Measurements from ENCODE around the gene VASP. TPM values are rescaled to one million over a fixed set of nuclear protein-coding genes. Genes with fewer than 3 reads are reported as not detected.

Gene VASP
- total RNA-seq, 2 donors from 2014 or later, result 236 to 261 TPM

DNA sequence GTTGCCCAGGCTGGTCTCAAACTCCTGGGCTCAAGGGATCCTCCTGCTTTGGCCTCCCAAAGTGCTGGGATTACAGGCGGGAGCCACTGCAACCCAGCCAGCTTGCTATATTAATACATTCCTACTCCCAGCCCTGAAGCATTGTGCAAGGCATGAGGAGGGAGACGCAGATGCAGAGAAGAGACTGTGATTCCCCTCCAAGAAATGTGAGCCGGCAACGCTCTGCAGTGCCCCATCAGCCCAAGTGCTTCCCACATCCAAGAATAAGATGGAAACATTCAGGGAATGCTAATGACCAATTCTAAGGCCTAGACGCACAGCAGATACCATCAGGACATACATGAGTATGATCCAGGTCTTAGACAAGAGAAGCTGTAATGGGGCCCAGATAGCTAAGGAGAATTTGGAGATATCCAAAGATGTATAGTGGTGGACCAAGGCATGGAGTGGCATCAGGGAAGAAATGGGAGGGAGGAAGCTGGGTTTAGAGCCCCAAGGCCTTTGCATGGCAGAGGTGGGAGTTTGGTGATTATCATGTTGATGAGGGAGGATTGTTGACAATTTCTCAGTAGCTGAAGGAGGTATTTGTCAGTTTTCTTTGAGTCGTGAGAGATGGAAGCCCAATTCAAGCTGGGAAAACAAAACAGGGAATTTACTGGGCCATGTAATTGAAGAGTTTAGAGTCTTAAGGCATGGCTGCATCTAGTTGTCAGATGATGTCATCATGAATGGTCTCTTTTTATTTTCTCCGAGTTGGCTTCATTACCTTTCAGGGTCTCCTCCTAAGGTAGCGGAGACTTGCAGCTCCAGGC is 6.2 kb upstream of the VASP start:
- TF ChIP-seq, protein P1, sequence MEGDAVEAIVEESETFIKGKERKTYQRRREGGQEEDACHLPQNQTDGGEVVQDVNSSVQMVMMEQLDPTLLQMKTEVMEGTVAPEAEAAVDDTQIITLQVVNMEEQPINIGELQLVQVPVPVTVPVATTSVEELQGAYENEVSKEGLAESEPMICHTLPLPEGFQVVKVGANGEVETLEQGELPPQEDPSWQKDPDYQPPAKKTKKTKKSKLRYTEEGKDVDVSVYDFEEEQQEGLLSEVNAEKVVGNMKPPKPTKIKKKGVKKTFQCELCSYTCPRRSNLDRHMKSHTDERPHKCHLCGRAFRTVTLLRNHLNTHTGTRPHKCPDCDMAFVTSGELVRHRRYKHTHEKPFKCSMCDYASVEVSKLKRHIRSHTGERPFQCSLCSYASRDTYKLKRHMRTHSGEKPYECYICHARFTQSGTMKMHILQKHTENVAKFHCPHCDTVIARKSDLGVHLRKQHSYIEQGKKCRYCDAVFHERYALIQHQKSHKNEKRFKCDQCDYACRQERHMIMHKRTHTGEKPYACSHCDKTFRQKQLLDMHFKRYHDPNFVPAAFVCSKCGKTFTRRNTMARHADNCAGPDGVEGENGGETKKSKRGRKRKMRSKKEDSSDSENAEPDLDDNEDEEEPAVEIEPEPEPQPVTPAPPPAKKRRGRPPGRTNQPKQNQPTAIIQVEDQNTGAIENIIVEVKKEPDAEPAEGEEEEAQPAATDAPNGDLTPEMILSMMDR (IDR thresholded peaks at IDR 0.05), result no peak

DNA sequence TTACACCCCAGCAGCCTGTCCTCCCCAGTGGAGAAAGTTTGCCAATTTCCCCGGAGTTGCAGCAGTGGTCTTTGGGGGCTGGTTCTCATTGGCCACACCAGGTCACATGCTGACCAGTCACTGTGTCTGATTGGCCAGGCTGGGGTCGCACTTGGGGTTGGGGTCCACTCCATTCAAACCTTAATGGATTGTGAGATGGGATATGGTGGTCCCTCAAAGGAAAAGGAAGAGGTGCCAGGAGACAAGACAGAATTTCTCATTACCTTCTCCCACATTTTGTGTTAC is 5.6 kb upstream of the VASP start:
- no peak overlapping the region for H3K9ac ChIP-seq (ENCODE audit: low read depth in 2 of 2, low read length in 2 of 2)
- no peaks in the 10 kb centered on the region for H3K36me3 ChIP-seq
- DNase-seq, result no peak
- H3K4me1 ChIP-seq, result peaks cover 14% of the 10 kb centered on the region
- H3K27ac ChIP-seq, result no peak overlapping the region
- intact Hi-C loops (cut with DNase I), result no loop called here
- TF ChIP-seq, protein P1 (IDR thresholded peaks at IDR 0.05), result no peak
- H3K4me3 ChIP-seq, result no peak overlapping the region
- H3K9me3 ChIP-seq, result no peaks in the 10 kb centered on the region
- H3K27me3 ChIP-seq, result peaks cover 17% of the 10 kb centered on the region

More for the DNA sequence above, 6.2 kb upstream of the VASP start:
- intact Hi-C loops (cut with DNase I), result no loop called here
- no peak overlapping the region for H3K27ac ChIP-seq
- peaks cover 22% of the 10 kb centered on the region for H3K27me3 ChIP-seq
- DNase-seq, result no peak
- no peaks in the 10 kb centered on the region for H3K9me3 ChIP-seq
- H3K4me3 ChIP-seq, result no peak overlapping the region
- H3K9ac ChIP-seq (ENCODE audit: low read depth in 2 of 2, low read length in 2 of 2), result no peak overlapping the region
- peaks cover 14% of the 10 kb centered on the region for H3K4me1 ChIP-seq
- H3K36me3 ChIP-seq, result no peaks in the 10 kb centered on the region

DNA sequence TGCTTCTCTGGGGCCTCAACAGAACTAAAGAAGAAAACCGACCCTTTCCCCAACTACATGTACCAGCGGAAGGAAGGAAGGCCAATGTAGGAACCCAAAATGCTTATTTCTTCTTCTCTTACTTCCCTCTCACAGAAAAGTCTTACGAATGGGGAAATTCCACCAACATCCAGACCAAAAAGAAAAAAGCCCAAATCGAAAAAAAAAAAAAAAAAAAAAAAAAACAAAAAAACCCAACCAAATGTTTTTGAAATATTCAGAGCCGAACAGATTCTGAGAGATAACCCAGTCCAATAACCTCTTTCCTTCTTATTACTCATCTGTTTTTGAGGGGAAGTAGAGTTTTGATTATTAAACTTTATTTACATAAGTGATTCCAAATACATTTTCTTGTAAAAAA is 5.2 kb upstream of the VASP start:
- no peaks in the 10 kb centered on the region for H3K36me3 ChIP-seq
- no peak overlapping the region for H3K4me3 ChIP-seq
- no peaks in the 10 kb centered on the region for H3K9me3 ChIP-seq
- DNase-seq, result no peak
- TF ChIP-seq, protein P1 (IDR thresholded peaks at IDR 0.05), result no peak
- peak overlapping the region; percentile 2 for H3K27ac ChIP-seq
- peaks cover 17% of the 10 kb centered on the region for H3K27me3 ChIP-seq
- H3K9ac ChIP-seq (ENCODE audit: low read depth in 2 of 2, low read length in 2 of 2), result no peak overlapping the region
- peaks cover 14% of the 10 kb centered on the region for H3K4me1 ChIP-seq
- intact Hi-C loops (cut with DNase I), result no loop called here

DNA sequence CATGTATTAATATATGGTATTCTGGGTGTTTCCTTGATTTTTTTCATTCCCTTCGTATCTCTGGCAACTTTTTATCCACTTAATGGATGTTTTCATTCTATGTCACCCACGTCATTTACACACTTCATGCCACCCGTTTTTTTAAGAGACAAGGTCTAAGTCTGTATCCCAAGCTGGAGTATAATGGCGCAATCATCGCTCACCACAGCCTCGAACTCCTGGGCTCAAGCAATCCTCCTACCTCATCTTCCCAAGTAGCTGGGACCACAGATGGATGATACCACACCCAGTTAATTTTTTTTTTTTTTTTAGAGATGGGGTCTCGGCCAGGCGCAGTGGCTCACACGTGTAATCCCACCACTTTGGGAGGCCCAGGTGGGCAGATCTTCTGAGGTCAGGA is 3.4 kb upstream of the VASP start:
- H3K36me3 ChIP-seq, result no peaks in the 10 kb centered on the region
- peaks cover 5% of the 10 kb centered on the region for H3K4me1 ChIP-seq
- H3K27me3 ChIP-seq, result peaks cover 4% of the 10 kb centered on the region
- no peak for DNase-seq
- no peak overlapping the region for H3K4me3 ChIP-seq
- H3K9ac ChIP-seq (ENCODE audit: low read depth in 2 of 2, low read length in 2 of 2), result no peak overlapping the region
- H3K27ac ChIP-seq, result no peak overlapping the region
- intact Hi-C loops (cut with DNase I), result no loop called here
- no peaks in the 10 kb centered on the region for H3K9me3 ChIP-seq
- TF ChIP-seq, protein P1 (IDR thresholded peaks at IDR 0.05), result no peak

DNA sequence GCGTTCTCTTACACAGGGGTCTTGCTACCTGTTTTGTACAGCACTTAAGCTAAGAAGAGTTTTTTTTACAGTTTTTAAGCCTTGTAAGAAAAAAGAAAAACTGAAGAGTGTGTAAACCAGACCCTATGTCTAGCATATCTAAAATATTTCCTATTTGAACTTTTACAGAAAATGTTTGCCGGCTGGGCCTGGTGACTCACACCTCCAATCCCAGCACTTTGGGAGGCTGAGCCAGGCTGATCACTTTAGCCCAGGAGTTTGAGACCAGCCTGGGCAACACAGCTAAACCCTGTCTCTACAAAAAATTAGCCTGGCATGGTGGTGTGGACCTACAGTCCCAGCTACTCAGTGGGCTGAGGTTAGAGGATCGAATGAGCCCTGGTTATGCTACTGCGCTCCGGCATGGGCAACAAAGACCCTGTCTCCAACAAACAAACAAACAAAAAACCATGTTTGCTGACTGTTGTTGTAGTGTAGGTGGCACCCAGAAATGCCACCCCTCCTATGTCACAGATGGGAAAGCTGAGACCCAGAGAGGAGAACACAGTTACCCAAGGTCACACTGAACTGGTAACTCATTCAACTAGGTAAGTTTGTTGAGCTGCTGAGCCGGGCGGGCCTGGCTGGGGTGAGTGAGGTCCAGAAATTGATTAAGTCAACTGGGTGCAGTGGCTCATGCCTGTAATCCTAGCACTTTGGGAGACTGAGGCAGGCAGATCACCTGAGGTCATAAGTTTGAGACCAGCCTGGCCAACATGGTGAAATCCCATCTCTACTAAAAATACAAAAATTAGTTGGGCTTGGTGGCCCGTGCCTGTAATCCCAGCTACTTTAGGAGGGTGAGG is 1.9 kb upstream of the VASP start:
- Histone ChIP-seq H3K9ac (ENCODE audit: low read depth in 2 of 2, low read length in 2 of 2) (peak overlapping the region in 1 of 2 donors; percentile 82), H3K27me3 (no peaks in the 10 kb centered on the region), H3K9me3 (no peaks in the 10 kb centered on the region), H3K36me3 (no peaks in the 10 kb centered on the region), H3K4me1 (peaks cover 8% of the 10 kb centered on the region), H3K4me3 (no peak overlapping the region), H3K27ac (peak overlapping the region; percentile 98)
- intact Hi-C loops (cut with DNase I), result no loop called here
- TF ChIP-seq, protein P1 (IDR thresholded peaks at IDR 0.05), result no peak
- no peak for DNase-seq
